IMR-90 (cell line): ENCODE results near the gene SEC24A. TPM values are rescaled to one million over a fixed set of nuclear protein-coding genes. Genes with fewer than 3 reads are reported as not detected.

Experiments used
- ATAC-seq: fragments of 200-7000 bp; cut with Tn5 transposase; 2 replicates; pipeline ENCODE4 v1.9.1; 2020; ENCODE audit warnings: low read depth, mild to moderate bottlenecking, moderate library complexity
- BruUV-seq: library from RNA; stranded (reverse); fragments of 400-500 nt; replicated peaks from 2 replicates; lab custom pipeline; 2021; lab: Mats Ljungman, UMichigan
- CTCF ChIA-PET: fragments of 300-600 bp; formaldehyde crosslinking; extraction: SDS; loops from one replicate; lab custom pipeline; 2021; ENCODE audit warnings: antibody characterized with exemption; lab: Yijun Ruan, JAX
- POLR2A ChIA-PET: fragments of 300-600 bp; sonication (Branson Sonifier 250); formaldehyde crosslinking; loops from one replicate; lab custom pipeline; 2022; ENCODE audit warnings: antibody characterized with exemption; ENCODE audit not compliant: unreplicated experiment; lab: Charles Lee
- DNase-seq: peaks from one replicate; pipeline ENCODE4 v3.0.0; 2013
- H2AFZ ChIP-seq: replicated peaks from 2 replicates; pipeline ENCODE3; 2013; ENCODE audit warnings: low read length, mild to moderate bottlenecking; ENCODE audit not compliant: poor library complexity
- H2AK5ac ChIP-seq: 2 replicates; pipeline ENCODE4 v1.6.1; 2013; ENCODE audit warnings: low read depth, low read length, inconsistent platforms
- H2AK9ac ChIP-seq: replicated peaks from 2 replicates; pipeline ENCODE3; 2013; ENCODE audit warnings: mild to moderate bottlenecking, low read depth, low read length, moderate library complexity; ENCODE audit not compliant: poor library complexity
- H2BK120ac ChIP-seq: 2 replicates; pipeline ENCODE4 v1.6.1; 2013; ENCODE audit warnings: low read depth, low read length, inconsistent platforms
- H2BK15ac ChIP-seq: 3 replicates; pipeline ENCODE4 v1.6.1; 2013; ENCODE audit warnings: low read depth, low read length, inconsistent platforms
- H2BK20ac ChIP-seq: 2 replicates; pipeline ENCODE4 v1.6.1; 2013; ENCODE audit warnings: low read depth, mild to moderate bottlenecking, inconsistent platforms, low read length, moderate library complexity
- H2BK5ac ChIP-seq: 2 replicates; pipeline ENCODE4 v1.6.1; 2013; ENCODE audit warnings: mild to moderate bottlenecking, low read depth, low read length, inconsistent platforms; ENCODE audit not compliant: poor library complexity, severe bottlenecking
- H3K14ac ChIP-seq: replicated peaks from 2 replicates; pipeline ENCODE4 v1.6.1; 2013; ENCODE audit warnings: low read depth, low read length, inconsistent platforms
- H3K18ac ChIP-seq: 2 replicates; pipeline ENCODE4 v1.6.1; 2013; ENCODE audit warnings: low read depth, low read length, control low read depth
- H3K23ac ChIP-seq: 2 replicates; pipeline ENCODE4 v1.6.1; 2013; ENCODE audit warnings: low read depth, low read length, inconsistent platforms
- H3K27ac ChIP-seq: 2 replicates; pipeline ENCODE4 v1.5.1; 2013; ENCODE audit warnings: mild to moderate bottlenecking, control low read depth, low read length; ENCODE audit not compliant: insufficient read depth
- H3K27me3 ChIP-seq: 2 replicates; pipeline ENCODE4 v1.6.1; 2013; ENCODE audit warnings: low read length; ENCODE audit not compliant: control insufficient read depth, insufficient read depth
- H3K36me3 ChIP-seq: 2 replicates; pipeline ENCODE4 v1.6.1; 2013; ENCODE audit warnings: low read length, mixed read lengths; ENCODE audit not compliant: control insufficient read depth, insufficient read depth
- H3K4ac ChIP-seq: 2 replicates; pipeline ENCODE4 v1.6.1; 2013; ENCODE audit warnings: low read depth, low read length, inconsistent platforms
- H3K4me1 ChIP-seq: 2 replicates; pipeline ENCODE4 v1.6.1; 2013; ENCODE audit warnings: low read length, mixed read lengths; ENCODE audit not compliant: control insufficient read depth, insufficient read depth
- H3K4me2 ChIP-seq: 2 replicates; pipeline ENCODE4 v1.6.1; 2013; ENCODE audit warnings: low read depth, mild to moderate bottlenecking, control low read depth, low read length, moderate library complexity
- H3K4me3 ChIP-seq: 2 replicates; pipeline ENCODE4 v1.5.1; 2013; ENCODE audit warnings: low read depth, mild to moderate bottlenecking, control low read depth, low read length, moderate library complexity; ENCODE audit not compliant: insufficient read depth
- H3K56ac ChIP-seq: 2 replicates; pipeline ENCODE4 v1.6.1; 2013; ENCODE audit warnings: low read length, inconsistent platforms; ENCODE audit not compliant: insufficient read depth; ENCODE audit errors: extremely low read depth
- H3K79me1 ChIP-seq, 2 experiments: 2 replicates each; pipeline ENCODE4 v1.6.1; 2013; ENCODE audit warnings: low read length in 2 of 2, inconsistent platforms in 1 of 2, low read depth in 1 of 2
- H3K9ac ChIP-seq: 2 replicates; pipeline ENCODE4 v1.6.1; 2013; ENCODE audit warnings: low read depth, low read length, control low read depth
- H3K9me1 ChIP-seq: 2 replicates; pipeline ENCODE4 v1.6.1; 2013; ENCODE audit warnings: low read length, inconsistent platforms; ENCODE audit not compliant: insufficient read depth
- H3K9me3 ChIP-seq: 2 replicates; pipeline ENCODE4 v1.6.1; 2013; ENCODE audit warnings: low read length; ENCODE audit not compliant: control insufficient read depth, insufficient read depth
- H4K20me1 ChIP-seq: 2 replicates; pipeline ENCODE4 v1.6.1; 2013; ENCODE audit warnings: low read length, inconsistent platforms; ENCODE audit not compliant: insufficient read depth
- H4K5ac ChIP-seq: 2 replicates; pipeline ENCODE4 v1.6.1; 2013; ENCODE audit warnings: mild to moderate bottlenecking, low read depth, low read length, control low read depth
- H4K8ac ChIP-seq, 2 experiments: 2 replicates each; pipeline ENCODE4 v1.6.1; 2013; ENCODE audit warnings: low read depth in 2 of 2, low read length in 2 of 2, control low read depth in 1 of 2, inconsistent platforms in 1 of 2
- H4K91ac ChIP-seq: 2 replicates; pipeline ENCODE4 v1.6.1; 2013; ENCODE audit warnings: low read depth, low read length, inconsistent platforms; ENCODE audit not compliant: insufficient read depth
- CEBPB ChIP-seq: IDR thresholded peaks from 2 replicates; pipeline ENCODE4 v1.6.1; 2012; ENCODE audit warnings: low read depth, low read length, improper control_type of control experiment
- RFX5 ChIP-seq: IDR thresholded peaks from 2 replicates; pipeline ENCODE4 v1.8.0; 2012; ENCODE audit warnings: low read depth, mild to moderate bottlenecking, low read length, moderate library complexity
- WGBS, 2 experiments: methylation state at CpG; one replicate each; pipeline versions ENCODE4 v1.1.5 to v1.1.7; 2013; ENCODE audit warnings: missing lambda C conversion rate in 2 of 2; ENCODE audit not compliant: insufficient read length in 1 of 2; ENCODE audit errors: extremely low coverage in 2 of 2; 5-methylcytosine and 5-hydroxymethylcytosine counted together
- dilution Hi-C: fragments of 300-500 bp; cut with HindIII; formaldehyde crosslinking; loops from one replicate; pipeline ENCODE4 v1.14.3; 2018; ENCODE audit warnings: low sequenced_read_pairs; ENCODE audit not compliant: unreplicated experiment
- in situ Hi-C: fragments of 300-500 bp; cut with MboI; formaldehyde crosslinking; loops from 3 replicates; pipeline ENCODE4 v1.14.3; 2019; ENCODE audit warnings: low sequenced_read_pairs, inconsistent platforms, mixed read lengths
- intact Hi-C: fragments of 100-400 bp; cut with micrococcal nuclease; formaldehyde crosslinking; loops from 2 replicates; pipeline ENCODE4 v1.10.0; 2022
- polyA plus RNA-seq, 3 experiments: library from polyadenylated mRNA; depleted of rRNA; stranded (reverse); fragments of >200 nt; gene quantifications; 2 replicates each; pipeline ENCODE4 v1.2.3, GENCODE V29; 2012; ENCODE audit warnings: low replicate concordance in 1 of 3
- total RNA-seq: library from RNA; depleted of rRNA; stranded (reverse); fragments of >200 nt; gene quantifications from 2 replicates; pipeline ENCODE4 v1.2.3, GENCODE V29; 2012

The SEC24A gene
- total and polyA plus RNA-seq, 2 of the 4 experiments (the other 2 are of a cell fraction), result 23.9 to 28.1 TPM

- in situ Hi-C loops, result no loop called here
- ChIA-PET CTCF (no interaction called here), POLR2A (no interaction called here)
- Histone ChIP-seq H2BK5ac (no peak overlapping the region), H3K9me1 (no peaks in the 10 kb centered on the region), H2BK20ac (no peak overlapping the region), H2BK120ac (no peak overlapping the region), H4K5ac (no peak overlapping the region), H4K91ac (no peak overlapping the region), H2AK9ac (no peak overlapping the region), H4K20me1 (peaks cover 3% of the 10 kb centered on the region; the same call in 1 of the 2 replicates), H3K79me1 (peaks cover 3 to 14% of the 10 kb centered on the region in 2 experiments; a peak in 3 of 4 replicates), H3K36me3 (no peaks in the 10 kb centered on the region), H3K27me3 (no peaks in the 10 kb centered on the region), H3K9ac (no peak overlapping the region), H2AK5ac (no peak overlapping the region), H3K27ac (no peak overlapping the region), H3K4me2 (no peak overlapping the region), H4K8ac (no peak overlapping the region), H3K56ac (no peak overlapping the region), H3K4me1 (peaks cover 3% of the 10 kb centered on the region; the same call in 1 of the 2 replicates), H3K9me3 (no peaks in the 10 kb centered on the region), H2BK15ac (no peak overlapping the region), H3K4me3 (no peak overlapping the region), H3K18ac (no peak overlapping the region), H3K14ac (no peak overlapping the region), H3K4ac (no peak overlapping the region; the same call in 1 of the 2 replicates), H3K23ac (no peak overlapping the region), H2AFZ (no peak overlapping the region)
- no peak for DNase-seq
- intact Hi-C loops, result loop anchor here (5.0 kb wide), 1 partner anchor 532 kb away; no protein-coding TSS in a partner anchor
- TF ChIP-seq CEBPB (peak; percentile 66), RFX5 (no peak)
- dilution Hi-C loops, result no loop called here
- WGBS, 2 experiments, result 91% methylated on average over 4 of the region's 4 CpGs; no CpG with 5 or more reads in 1 of the 2 experiments
- no peak for ATAC-seq
- BruUV-seq, result no TSS peak
These were observed 86.7 kb downstream of the SEC24A start for GRCh38 chr5:134735243-134735642.
